Cortex of kidney (tissue), 1 donor: ENCODE results near the gene PXDN.
"Not testable (repeated sequence)": the region's sequence is repeated elsewhere in the genome, so short reads cannot be mapped to it uniquely, and the experiment has no call there.

Experiments
- DNase-seq: peaks from one replicate; lab custom pipeline; 2025; lab: John Stamatoyannopoulos, UW

PXDN gene

DNA sequence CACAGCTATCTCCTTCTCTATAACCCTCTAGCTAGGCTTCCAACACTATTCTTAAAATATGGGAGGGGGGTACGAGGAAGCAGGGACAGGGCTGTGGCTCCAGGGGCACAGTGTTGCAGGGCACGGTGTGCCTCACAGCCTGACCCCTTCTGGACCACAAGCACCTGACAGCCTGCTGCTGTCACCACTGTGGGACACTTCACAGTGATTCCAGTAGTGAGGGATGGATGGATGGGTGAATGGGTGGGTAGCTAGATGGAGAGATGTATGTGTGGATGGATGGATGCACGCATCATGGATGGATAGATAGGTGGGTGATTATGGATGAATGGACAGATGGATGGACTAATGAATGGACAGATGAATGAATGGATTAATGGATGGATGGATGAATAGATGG, 21.6 kb downstream of the PXDN start:
- DNase-seq: no peak

DNA sequence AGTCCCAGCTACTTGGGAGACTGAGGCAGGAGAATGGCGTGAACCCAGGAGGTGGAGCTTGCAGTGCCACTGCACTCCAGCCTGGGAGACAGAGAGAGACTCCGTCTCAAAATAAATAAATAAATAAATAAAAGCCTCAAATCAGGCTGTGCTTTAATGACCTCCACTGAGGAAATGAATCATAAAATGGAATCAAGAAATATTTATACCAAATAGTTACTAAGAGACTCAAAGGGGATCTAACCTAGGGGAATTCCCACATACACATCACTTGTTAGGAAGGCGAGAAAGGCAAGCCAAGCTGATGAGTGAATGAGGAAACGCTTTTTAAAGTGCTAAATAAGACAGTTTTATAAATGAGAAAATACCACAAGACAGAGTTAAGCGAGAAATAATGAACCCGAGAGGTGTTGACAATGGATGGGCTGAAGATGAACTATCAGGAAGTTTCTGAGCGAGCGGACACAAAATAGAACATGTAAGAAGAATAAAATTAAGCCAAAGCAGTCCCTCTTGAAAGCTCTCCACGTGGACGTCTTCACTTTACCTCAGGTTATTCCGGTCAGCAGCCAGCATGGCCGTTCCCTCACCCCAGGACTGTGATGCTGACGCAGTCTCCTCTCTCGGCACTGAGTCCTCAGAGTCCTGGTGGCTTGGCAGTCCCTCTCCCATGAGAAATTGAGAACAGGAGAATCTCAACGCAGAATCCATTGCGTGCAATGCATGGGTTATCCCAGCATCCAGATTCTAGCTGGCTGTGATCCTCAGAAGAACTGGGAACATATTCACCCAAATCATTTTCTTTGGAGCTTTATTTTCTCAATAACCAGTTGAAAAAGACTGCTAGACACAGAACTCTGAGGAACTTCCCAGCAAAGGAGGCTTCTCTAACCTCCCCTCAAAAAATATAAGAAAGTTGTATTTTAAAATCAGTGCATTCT, 22.3 kb downstream of the PXDN start:
- DNase-seq: no peak

- DNase-seq: no peak
Observed at GRCh38 chr2:1718339-1719220, 25.7 kb downstream of the PXDN start.

DNA sequence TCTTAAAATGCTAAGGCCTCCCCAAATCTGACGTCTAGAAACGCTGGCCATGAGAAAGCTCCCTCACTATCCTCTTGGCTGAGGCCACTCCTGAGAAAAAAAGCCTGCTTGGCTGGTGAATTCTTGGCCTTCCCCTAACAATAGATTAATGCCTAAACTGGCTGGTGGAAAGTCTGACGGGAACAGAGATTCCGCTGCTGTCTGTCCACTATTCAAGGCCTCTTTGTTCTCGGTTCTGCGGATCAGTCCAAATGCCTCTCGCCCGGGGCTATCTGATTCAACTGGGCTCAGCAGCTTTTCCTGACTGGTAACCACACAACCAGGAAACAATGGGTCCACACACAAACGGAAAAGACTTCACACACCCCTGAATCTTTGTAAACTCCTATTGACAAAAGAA, 27.2 kb downstream of the PXDN start:
- no peak for DNase-seq

DNA sequence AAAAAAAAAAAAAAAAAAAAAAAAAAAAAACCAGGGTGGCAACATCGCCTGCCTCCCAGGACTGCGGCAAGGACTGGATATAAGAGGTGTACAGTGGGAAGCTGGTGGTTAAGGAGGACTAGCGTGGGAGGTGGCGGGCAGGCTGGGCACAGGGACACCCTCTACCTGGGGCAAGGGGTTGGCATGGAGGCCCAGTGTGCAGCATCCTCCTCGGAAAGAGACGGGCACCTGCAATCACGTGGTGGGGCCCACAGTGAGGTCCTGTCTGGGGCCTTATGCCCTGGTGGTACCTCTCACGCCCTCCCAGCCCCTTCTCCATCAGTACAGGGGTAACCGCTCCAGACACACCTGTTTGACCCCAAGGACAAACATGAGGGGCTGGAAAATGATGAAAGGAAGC, 27.9 kb downstream of the PXDN start:
- DNase-seq: no peak

GRCh38 chr2:1716014-1716305, 28.4 kb downstream of the PXDN start:
- DNase-seq: not testable (repeated sequence)

- DNase-seq: no peak
Observed at GRCh38 chr2:1715184-1716013, 28.9 kb downstream of the PXDN start.

GRCh38 chr2:1714291-1715064, 29.8 kb downstream of the PXDN start:
- DNase-seq: no peak

- no peak for DNase-seq
Observed at GRCh38 chr2:1713839-1714236, 30.5 kb downstream of the PXDN start.

GRCh38 chr2:1713142-1713838, 31.0 kb downstream of the PXDN start:
- no peak for DNase-seq

DNA sequence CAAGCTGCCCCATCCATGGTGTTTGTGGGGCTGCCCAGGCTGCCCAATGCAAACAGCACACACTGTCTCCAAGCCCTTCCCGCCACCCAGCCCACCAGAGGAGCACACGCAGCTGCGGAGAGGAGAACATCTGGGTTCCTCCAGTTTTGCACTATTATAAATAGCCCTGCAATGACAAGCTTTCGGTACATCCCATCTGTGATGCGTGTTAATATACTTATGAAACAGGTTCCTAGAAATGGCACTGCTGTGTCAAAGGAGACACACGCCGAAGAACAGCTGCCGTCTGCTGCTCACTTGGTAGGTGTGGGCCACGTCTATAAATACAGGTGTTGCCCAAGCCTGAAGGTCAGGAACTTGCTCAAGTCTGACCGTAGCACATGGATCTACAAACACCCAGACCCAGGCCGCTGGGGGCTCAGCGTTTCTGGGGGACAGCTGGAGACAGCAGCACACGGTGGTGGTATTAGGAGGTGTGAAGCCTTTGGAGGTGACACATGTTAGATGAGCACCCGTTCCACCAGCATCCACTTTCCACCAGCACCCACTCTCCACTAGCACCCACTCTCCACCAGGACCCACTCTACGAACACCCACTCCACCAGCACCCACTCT, 34.3 kb downstream of the PXDN start:
- no peak for DNase-seq

GRCh38 chr2:1709335-1709605, 35.0 kb downstream of the PXDN start:
- no peak for DNase-seq

DNA sequence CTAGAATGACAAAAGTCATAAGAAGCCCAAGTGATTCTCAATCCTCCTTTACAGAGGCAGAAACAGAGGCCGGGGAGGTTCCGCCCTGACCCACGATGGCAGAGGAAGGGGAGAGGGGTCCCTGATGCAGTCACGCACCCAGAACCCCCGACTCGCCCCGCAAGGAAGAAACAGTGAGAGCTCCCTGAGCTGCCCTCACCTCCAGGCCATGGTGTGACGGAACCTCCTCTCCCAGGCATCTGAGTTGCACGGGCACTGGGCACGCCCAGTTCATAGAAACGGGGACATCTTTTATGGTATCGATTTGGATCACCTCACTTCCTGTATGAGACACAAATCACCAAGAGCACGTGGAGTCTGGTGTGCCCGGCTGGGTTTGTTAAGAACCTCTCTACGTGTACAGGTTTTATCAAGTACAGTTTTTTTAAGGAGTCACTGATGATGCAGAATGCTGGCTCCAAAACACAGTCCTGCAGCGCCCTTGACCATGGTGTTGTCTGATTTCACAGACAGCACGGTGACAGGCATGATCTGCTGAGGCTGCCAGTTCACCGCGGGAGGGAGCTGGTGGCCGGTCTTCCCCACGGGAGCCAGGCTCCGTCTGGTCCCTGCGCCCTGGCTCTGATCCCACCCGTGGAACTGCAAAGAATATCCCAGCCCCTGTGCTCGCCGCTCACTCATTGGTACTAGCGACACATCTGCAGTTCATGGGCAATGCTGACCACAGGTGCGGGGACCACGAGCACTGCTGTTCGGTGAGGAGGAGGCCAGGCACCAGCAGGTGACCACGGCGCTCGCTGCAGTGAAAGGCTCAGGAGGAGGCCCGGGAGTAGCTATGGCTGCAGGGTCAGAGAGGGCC, 35.6 kb downstream of the PXDN start:
- DNase-seq: no peak

GRCh38 chr2:1707771-1708418, 36.4 kb downstream of the PXDN start:
- DNase-seq: no peak

- not testable (repeated sequence) for DNase-seq
Observed at GRCh38 chr2:1706089-1706841, 38.0 kb downstream of the PXDN start.

DNA sequence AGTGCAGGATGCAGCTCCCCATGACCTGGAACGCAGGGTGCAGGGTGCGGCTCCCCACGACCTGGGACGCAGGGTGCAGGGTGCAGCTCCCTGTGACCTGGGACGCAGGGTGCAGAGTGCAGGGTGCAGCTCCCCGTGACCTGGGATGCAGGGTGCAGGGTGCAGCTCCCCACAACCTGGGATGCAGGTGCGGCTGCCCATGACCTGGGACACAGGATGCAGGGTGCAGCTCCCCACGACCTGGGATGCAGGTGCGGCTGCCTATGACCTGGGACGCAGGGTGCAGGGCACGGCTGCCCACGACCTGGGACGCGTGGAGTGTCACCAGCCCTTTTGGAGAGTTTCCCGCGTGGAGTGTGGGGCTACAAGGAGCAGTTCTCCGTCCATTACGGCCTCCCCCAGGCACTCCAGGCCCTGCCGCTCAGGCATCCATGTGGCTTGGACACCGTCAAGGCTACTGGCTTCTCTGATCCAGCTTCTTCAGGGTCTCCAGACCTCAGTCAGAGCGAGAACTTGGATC, 38.7 kb downstream of the PXDN start:
- DNase-seq: no peak

DNA sequence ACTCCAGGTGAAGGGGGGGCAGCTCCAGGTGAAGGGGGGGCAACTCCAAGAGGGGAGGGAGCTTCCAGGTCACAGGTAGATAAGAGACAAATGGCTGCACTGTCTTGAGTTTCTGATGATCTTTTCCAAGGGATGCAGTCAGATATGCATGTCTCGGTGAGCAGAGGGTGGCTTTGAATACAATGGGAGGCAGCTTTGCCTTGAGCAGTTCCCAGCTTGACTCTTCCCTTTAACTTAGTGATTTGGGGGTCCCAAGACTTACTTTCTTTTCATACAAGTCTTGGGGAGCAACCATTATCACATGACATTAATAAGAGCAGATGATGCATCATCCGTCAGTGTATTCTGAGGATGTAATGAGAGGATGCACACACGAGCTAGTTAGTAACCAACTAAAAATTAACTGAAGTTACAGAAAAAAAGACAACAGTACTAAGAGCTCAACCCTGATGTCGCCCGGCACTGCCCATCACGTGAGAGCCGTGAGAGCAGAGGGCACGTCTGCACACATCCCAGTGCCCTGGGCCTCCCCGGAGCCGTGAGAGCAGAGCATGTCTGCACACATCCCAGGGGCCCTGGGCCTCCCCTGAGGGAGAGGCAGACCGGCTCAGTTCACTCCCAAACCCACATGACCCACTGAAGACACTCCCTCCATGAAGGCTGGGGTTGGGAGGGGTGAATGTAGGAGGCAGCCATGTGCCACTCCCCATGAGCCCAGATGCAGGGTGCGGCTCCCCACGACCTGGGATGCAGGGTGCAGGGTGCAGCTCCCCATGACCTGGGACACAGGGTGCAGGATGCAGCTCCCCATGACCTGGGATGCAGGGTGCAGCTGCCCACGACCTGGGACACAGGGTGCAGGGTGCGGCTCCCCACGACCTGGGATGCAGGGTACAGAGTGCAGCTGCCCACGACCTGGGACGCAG, 39.4 kb downstream of the PXDN start:
- no peak for DNase-seq
